ENCODE data around the gene COL25A1. TPM values are rescaled to one million over a fixed set of nuclear protein-coding genes. Genes with fewer than 3 reads are reported as not detected.

Gene COL25A1
- total RNA-seq, 4 donors from 2014 or later, result 7.1 to 21.3 (median 12.6) TPM

- no peak for DNase-seq (ENCODE audit: low spot score)
- no peak for TF ChIP-seq CTCF (IDR thresholded peaks at IDR 0.05)
- ATAC-seq (ENCODE audit: low FRiP score), result no peak
Observed at GRCh38 chr4:109164011-109164410, 138.4 kb downstream of the COL25A1 start.

GRCh38 chr4:109163493-109163892 is 139.0 kb downstream of the COL25A1 start:
- DNase-seq (ENCODE audit: low spot score) (no peak), ATAC-seq (ENCODE audit: low FRiP score) (no peak)
- no peak for TF ChIP-seq CTCF (IDR thresholded peaks at IDR 0.05)

GRCh38 chr4:109162759-109163158 is 139.7 kb downstream of the COL25A1 start:
- ATAC-seq (ENCODE audit: low FRiP score), result no peak
- no peak for DNase-seq (ENCODE audit: low spot score)
- TF ChIP-seq CTCF (IDR thresholded peaks at IDR 0.05), result no peak

- no peak for TF ChIP-seq CTCF (IDR thresholded peaks at IDR 0.05)
- no peak for DNase-seq (ENCODE audit: low spot score)
- no peak for ATAC-seq (ENCODE audit: low FRiP score)
Observed at GRCh38 chr4:109160494-109160893, 142.0 kb downstream of the COL25A1 start.

- no peak for TF ChIP-seq CTCF (IDR thresholded peaks at IDR 0.05)
- ATAC-seq (ENCODE audit: low FRiP score), result no peak
- no peak for DNase-seq (ENCODE audit: low spot score)
Observed at GRCh38 chr4:109157696-109158095, 144.8 kb downstream of the COL25A1 start.

GRCh38 chr4:109157205-109157604 is 145.3 kb downstream of the COL25A1 start:
- TF ChIP-seq CTCF (IDR thresholded peaks at IDR 0.05), result no peak
- no peak for ATAC-seq (ENCODE audit: low FRiP score)
- no peak for DNase-seq (ENCODE audit: low spot score)

- no peak for TF ChIP-seq CTCF (IDR thresholded peaks at IDR 0.05)
- DNase-seq (ENCODE audit: low spot score) (no peak), ATAC-seq (ENCODE audit: low FRiP score) (no peak)
Observed at GRCh38 chr4:109156356-109156755, 146.1 kb downstream of the COL25A1 start.
